Natural killer cell treated with Interleukin-12 subunit alpha and Interleukin-12 subunit beta and Interleukin-15 and Interleukin-18, amount 100 ng/mL, for 72 hours (primary cell): Measurements from ENCODE around the gene TEK. TPM values are rescaled to one million over a fixed set of nuclear protein-coding genes. Genes with fewer than 3 reads are reported as not detected.

Source experiments
- ATAC-seq, 2 donors: fragments of 150-1000 bp; cut with Tn5 transposase in 1 of 2; sonication (Bioruptor Pico), chemical (Tn5 transposase) in 1 of 2; 2 replicates each; pipeline ENCODE4 v1.10.0; 2021
- DNase-seq: peaks from one replicate; pipeline ENCODE4 v3.0.0; 2022; ENCODE audit warnings: low spot score
- H3K27ac Mint-ChIP-seq, 2 donors: 1 replicate in 1 of 2; 2 replicates in 1 of 2; pipeline ENCODE4 v1.8.0; 2022; ENCODE audit warnings: mixed read lengths in 2 of 2, mild to moderate bottlenecking in 1 of 2, moderate library complexity in 1 of 2
- H3K27me3 Mint-ChIP-seq, 2 donors: 1 replicate in 1 of 2; 2 replicates in 1 of 2; pipeline ENCODE4 v1.8.0; 2022; ENCODE audit warnings: mixed read lengths in 2 of 2
- H3K36me3 Mint-ChIP-seq: one replicate; pipeline ENCODE4 v1.8.0; 2022; ENCODE audit warnings: mixed read lengths
- H3K4me1 Mint-ChIP-seq, 2 donors: 1 replicate in 1 of 2; 2 replicates in 1 of 2; pipeline ENCODE4 v1.8.0; 2022; ENCODE audit warnings: low read depth in 2 of 2, mixed read lengths in 2 of 2, mild to moderate bottlenecking in 1 of 2
- H3K4me3 Mint-ChIP-seq: one replicate; pipeline ENCODE4 v1.8.0; 2022; ENCODE audit warnings: mixed read lengths
- H3K9me3 Mint-ChIP-seq: 2 replicates; pipeline ENCODE4 v1.8.0; 2022; ENCODE audit warnings: mixed read lengths
- total RNA-seq, 2 donors: library from RNA; stranded (reverse); gene quantifications; one replicate each; pipeline ENCODE4 v1.2.3, GENCODE V29; 2022

The TEK gene
- total RNA-seq, 2 donors from 2014 or later, result not detected

DNA sequence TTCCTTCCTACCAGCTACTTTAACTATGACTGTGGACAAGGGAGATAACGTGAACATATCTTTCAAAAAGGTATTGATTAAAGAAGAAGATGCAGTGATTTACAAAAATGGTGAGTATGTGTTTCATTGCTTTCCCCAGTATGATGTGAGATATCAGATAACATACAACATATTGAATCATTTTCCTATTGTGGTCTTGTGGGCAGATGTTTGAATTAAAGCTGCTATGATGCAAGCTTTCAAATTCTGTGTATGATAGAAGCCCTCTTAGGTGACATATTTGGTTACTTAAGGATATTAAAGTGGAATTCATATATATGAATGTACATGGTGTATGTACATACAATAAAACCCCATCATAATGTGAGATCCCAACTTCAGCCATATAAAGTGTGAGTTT lies 59.5 kb downstream of the TEK start:
- no peak for ATAC-seq
- Mint-ChIP-seq H3K4me1 (no peaks in the 10 kb centered on the region), H3K27me3 (peaks cover 0 to under 1% of the 10 kb centered on the region in 2 donors), H3K4me3 (no peak overlapping the region), H3K36me3 (no peaks in the 10 kb centered on the region), H3K9me3 (peaks cover 3% of the 10 kb centered on the region), H3K27ac (no peak overlapping the region)
- no peak for DNase-seq

GRCh38 chr9:27168951-27169350 lies 59.9 kb downstream of the TEK start:
- no peak for DNase-seq
- H3K27ac Mint-ChIP-seq, result no peak overlapping the region
- peaks cover 3% of the 10 kb centered on the region for H3K9me3 Mint-ChIP-seq
- H3K27me3 Mint-ChIP-seq, result no peaks in the 10 kb centered on the region
- no peak for ATAC-seq
- H3K4me1 Mint-ChIP-seq, result no peaks in the 10 kb centered on the region
- no peaks in the 10 kb centered on the region for H3K36me3 Mint-ChIP-seq
- no peak overlapping the region for H3K4me3 Mint-ChIP-seq

- ATAC-seq (no peak), DNase-seq (no peak)
- Mint-ChIP-seq H3K4me1 (no peaks in the 10 kb centered on the region), H3K9me3 (peaks cover 4% of the 10 kb centered on the region), H3K27ac (no peak overlapping the region), H3K36me3 (no peaks in the 10 kb centered on the region), H3K27me3 (no peaks in the 10 kb centered on the region), H3K4me3 (no peak overlapping the region)
Measured at GRCh38 chr9:27176971-27177370, 67.9 kb downstream of the TEK start.

GRCh38 chr9:27179245-27179865 lies 70.3 kb downstream of the TEK start:
- H3K27me3 Mint-ChIP-seq, result no peaks in the 10 kb centered on the region

DNA sequence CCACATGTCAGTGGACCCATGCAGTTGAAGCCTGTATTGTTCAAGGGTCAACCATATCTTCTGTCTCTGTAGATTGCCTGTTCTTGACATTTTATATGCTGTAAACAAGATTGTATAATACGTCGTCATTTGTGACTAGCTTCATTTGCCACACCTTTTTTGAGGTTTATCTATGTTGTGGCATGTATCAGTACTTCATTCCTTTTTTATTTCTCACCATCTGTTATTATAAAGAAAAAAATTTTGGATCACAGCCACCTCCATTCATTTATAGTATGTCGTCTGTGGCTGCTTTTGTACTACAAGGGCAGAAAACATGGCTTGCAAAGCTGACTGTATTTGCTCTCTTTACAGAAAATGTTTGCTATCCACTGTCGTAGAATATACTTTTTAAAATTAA lies 72.4 kb downstream of the TEK start:
- no peaks in the 10 kb centered on the region for H3K27me3 Mint-ChIP-seq
- no peaks in the 10 kb centered on the region for H3K4me1 Mint-ChIP-seq
- no peak overlapping the region for H3K27ac Mint-ChIP-seq
- peaks cover 7% of the 10 kb centered on the region for H3K9me3 Mint-ChIP-seq
- H3K36me3 Mint-ChIP-seq, result no peaks in the 10 kb centered on the region
- no peak for DNase-seq
- ATAC-seq, result no peak
- H3K4me3 Mint-ChIP-seq, result no peak overlapping the region

More at GRCh38 chr9:27179245-27179865, 70.3 kb downstream of the TEK start:
- H3K4me3 Mint-ChIP-seq, result no peak overlapping the region
- ATAC-seq (no peak), DNase-seq (no peak)
- H3K9me3 Mint-ChIP-seq, result peaks cover 7% of the 10 kb centered on the region
- no peaks in the 10 kb centered on the region for H3K4me1 Mint-ChIP-seq
- H3K27ac Mint-ChIP-seq, result no peak overlapping the region
- H3K36me3 Mint-ChIP-seq, result no peaks in the 10 kb centered on the region

GRCh38 chr9:27182421-27182820 lies 73.4 kb downstream of the TEK start:
- H3K4me3 Mint-ChIP-seq, result no peak overlapping the region
- no peaks in the 10 kb centered on the region for H3K27me3 Mint-ChIP-seq
- H3K27ac Mint-ChIP-seq, result no peak overlapping the region
- ATAC-seq (no peak), DNase-seq (no peak)
- H3K9me3 Mint-ChIP-seq, result peaks cover 7% of the 10 kb centered on the region
- no peaks in the 10 kb centered on the region for H3K4me1 Mint-ChIP-seq
- no peaks in the 10 kb centered on the region for H3K36me3 Mint-ChIP-seq

DNA sequence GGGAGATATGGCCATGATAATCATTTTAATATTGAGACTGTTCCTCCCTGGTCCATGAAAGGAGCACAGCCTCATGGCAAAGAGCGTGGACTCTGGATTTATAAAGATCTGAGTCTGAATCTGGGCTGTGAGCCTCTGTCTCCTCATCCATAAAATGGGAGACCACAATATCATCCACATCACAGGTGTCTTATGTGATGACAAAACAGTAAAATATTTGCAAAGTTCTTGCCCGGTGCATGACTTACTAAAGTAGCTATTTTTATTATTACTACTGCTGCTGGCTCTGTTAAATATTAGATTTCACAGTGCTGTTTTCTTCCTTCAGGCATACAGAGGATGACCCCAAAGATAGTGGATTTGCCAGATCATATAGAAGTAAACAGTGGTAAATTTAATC lies 74.1 kb downstream of the TEK start:
- no peak for ATAC-seq
- H3K4me3 Mint-ChIP-seq, result no peak overlapping the region
- H3K9me3 Mint-ChIP-seq, result peaks cover 3% of the 10 kb centered on the region

GRCh38 chr9:27183701-27184100 lies 74.7 kb downstream of the TEK start:
- Mint-ChIP-seq H3K27me3 (no peaks in the 10 kb centered on the region), H3K36me3 (no peaks in the 10 kb centered on the region), H3K4me3 (no peak overlapping the region), H3K9me3 (peaks cover 2% of the 10 kb centered on the region), H3K27ac (no peak overlapping the region), H3K4me1 (no peaks in the 10 kb centered on the region)
- DNase-seq, result no peak
- ATAC-seq, result no peak

More for the DNA sequence above, 74.1 kb downstream of the TEK start:
- H3K27ac Mint-ChIP-seq, result no peak overlapping the region
- H3K36me3 Mint-ChIP-seq, result no peaks in the 10 kb centered on the region
- no peak for DNase-seq
- no peaks in the 10 kb centered on the region for H3K4me1 Mint-ChIP-seq
- H3K27me3 Mint-ChIP-seq, result no peaks in the 10 kb centered on the region

GRCh38 chr9:27184556-27185351 lies 75.7 kb downstream of the TEK start:
- H3K27ac Mint-ChIP-seq, result no peak overlapping the region
- peaks cover 6% of the 10 kb centered on the region for H3K9me3 Mint-ChIP-seq
- no peaks in the 10 kb centered on the region for H3K36me3 Mint-ChIP-seq
- H3K4me1 Mint-ChIP-seq, result no peaks in the 10 kb centered on the region
- DNase-seq (no peak), ATAC-seq (no peak)
- H3K4me3 Mint-ChIP-seq, result no peak overlapping the region
- no peaks in the 10 kb centered on the region for H3K27me3 Mint-ChIP-seq

GRCh38 chr9:27188426-27188825 lies 79.4 kb downstream of the TEK start:
- H3K4me1 Mint-ChIP-seq, result no peaks in the 10 kb centered on the region
- no peak overlapping the region for H3K27ac Mint-ChIP-seq
- no peaks in the 10 kb centered on the region for H3K27me3 Mint-ChIP-seq
- ATAC-seq (no peak), DNase-seq (no peak)
- H3K4me3 Mint-ChIP-seq, result no peak overlapping the region
- no peaks in the 10 kb centered on the region for H3K36me3 Mint-ChIP-seq
- peaks cover 4% of the 10 kb centered on the region for H3K9me3 Mint-ChIP-seq

DNA sequence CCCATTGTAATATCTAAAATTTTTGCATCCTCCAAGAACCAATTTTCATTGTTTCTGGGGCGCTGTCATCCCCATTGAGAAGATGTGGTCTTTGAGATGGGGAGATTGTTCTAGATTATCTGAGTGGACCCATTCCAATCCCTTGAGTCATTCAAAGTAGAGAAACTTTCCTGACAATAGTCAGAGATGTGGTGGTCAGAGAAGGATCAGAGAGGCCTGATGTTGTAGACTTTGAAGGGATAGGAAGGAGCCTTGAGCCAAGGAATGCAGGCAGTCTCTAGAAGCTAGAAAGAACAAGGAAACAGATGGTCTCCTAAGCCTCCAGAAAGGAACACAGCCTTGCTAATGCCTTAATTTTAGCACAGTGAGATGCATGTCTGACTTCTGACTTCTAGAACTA lies 80.4 kb downstream of the TEK start:
- H3K36me3 Mint-ChIP-seq, result no peaks in the 10 kb centered on the region
- ATAC-seq, result no peak
- no peaks in the 10 kb centered on the region for H3K4me1 Mint-ChIP-seq
- H3K27ac Mint-ChIP-seq, result no peak overlapping the region
- no peak for DNase-seq
- H3K4me3 Mint-ChIP-seq, result no peak overlapping the region
- H3K27me3 Mint-ChIP-seq, result no peaks in the 10 kb centered on the region
- H3K9me3 Mint-ChIP-seq, result peaks cover 4% of the 10 kb centered on the region

- H3K27me3 Mint-ChIP-seq, result no peaks in the 10 kb centered on the region
- H3K4me3 Mint-ChIP-seq, result no peak overlapping the region
- ATAC-seq, result no peak
Measured at GRCh38 chr9:27192291-27192960, 83.4 kb downstream of the TEK start.

GRCh38 chr9:27193886-27194285 lies 84.9 kb downstream of the TEK start:
- no peaks in the 10 kb centered on the region for H3K4me1 Mint-ChIP-seq
- H3K27ac Mint-ChIP-seq, result no peak overlapping the region
- H3K36me3 Mint-ChIP-seq, result no peaks in the 10 kb centered on the region
- peaks cover 4% of the 10 kb centered on the region for H3K9me3 Mint-ChIP-seq
- DNase-seq, result no peak
- ATAC-seq, result no peak
- H3K4me3 Mint-ChIP-seq, result no peak overlapping the region
- H3K27me3 Mint-ChIP-seq, result no peaks in the 10 kb centered on the region

More at GRCh38 chr9:27192291-27192960, 83.4 kb downstream of the TEK start:
- no peak overlapping the region for H3K27ac Mint-ChIP-seq
- H3K36me3 Mint-ChIP-seq, result no peaks in the 10 kb centered on the region
- peaks cover 4% of the 10 kb centered on the region for H3K9me3 Mint-ChIP-seq
- no peak for DNase-seq
- no peaks in the 10 kb centered on the region for H3K4me1 Mint-ChIP-seq

DNA sequence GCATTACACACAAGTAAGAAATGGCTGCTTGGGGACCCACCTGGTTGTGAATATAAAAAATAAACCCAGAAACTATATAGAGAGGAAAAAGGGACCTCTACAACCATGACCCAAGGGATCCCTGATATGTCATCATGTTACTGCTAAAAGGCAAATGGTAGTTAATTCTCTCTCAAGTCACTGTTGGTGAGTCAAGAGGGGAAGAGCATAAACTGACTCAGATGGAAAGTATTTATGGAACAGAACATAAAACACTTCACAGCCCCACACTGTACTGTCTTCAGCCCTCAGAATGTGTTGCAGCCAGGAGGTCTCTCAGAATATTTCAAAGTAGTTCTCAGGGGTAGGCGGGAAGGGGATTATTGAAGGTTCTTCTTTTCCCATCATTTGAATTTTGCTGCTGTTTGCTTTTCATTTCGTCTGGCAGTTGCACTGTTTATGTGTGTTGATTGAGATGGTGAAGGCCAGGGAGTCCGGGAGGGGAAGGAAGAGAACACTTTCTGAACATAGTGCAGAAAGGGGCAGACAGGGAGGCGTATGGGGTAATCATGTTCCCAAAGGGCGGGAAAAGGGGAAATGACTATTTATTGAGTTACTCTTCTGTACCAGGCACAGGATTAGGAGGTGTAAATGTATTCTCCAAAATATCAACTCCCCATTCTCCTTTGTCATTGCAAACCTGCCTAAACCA lies 85.5 kb downstream of the TEK start:
- H3K9me3 Mint-ChIP-seq, result peaks cover 1% of the 10 kb centered on the region
- H3K27me3 Mint-ChIP-seq, result no peaks in the 10 kb centered on the region
- ATAC-seq, result no peak
- H3K27ac Mint-ChIP-seq, result no peak overlapping the region
- H3K4me3 Mint-ChIP-seq, result no peak overlapping the region
- H3K4me1 Mint-ChIP-seq, result no peaks in the 10 kb centered on the region
- no peaks in the 10 kb centered on the region for H3K36me3 Mint-ChIP-seq
- no peak for DNase-seq
